ENCODE results near the gene ACBD4.

ACBD4 gene

DNA sequence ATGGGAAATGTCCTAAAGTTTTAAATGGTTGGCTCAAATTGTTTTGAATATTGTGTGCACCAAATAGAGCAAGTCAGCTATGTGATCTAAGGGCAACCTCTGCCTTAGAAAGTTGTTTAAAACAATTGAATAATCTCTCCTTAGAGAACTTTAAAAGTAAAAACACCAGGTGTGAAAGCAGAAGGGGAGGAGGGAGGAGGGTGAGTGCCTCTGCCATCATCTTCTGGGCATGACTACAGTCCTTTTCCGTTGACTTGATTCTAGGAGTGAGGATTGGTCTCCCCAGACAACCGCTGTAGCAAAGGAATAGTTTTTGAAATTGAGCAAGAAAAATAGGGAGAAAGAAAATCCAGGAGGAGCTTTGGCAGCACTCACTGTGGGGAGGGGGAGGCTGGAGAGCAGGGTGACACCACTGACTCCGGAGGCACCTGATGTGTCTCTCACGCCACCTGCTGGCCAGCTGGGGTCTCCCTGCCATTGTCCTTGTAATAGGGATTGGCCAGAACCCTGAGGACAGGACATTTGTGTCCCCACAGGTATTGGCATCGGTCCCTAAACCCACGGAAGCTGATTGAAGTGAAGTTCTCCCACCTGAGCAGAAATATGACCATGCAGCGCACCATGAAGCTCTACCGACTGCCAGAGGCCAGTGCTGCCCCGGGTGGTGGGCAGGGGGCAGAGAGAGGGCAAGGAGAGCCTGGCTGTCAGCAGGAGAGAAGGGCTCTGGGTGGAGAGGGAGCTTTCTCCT is 36.4 kb upstream of the ACBD4 start:
- H3K27ac ChIP-seq = 0 out of 2 replicates have a peak overlapping the region, but pooled peaks have one; percentile 5
- TF ChIP-seq, protein P1, sequence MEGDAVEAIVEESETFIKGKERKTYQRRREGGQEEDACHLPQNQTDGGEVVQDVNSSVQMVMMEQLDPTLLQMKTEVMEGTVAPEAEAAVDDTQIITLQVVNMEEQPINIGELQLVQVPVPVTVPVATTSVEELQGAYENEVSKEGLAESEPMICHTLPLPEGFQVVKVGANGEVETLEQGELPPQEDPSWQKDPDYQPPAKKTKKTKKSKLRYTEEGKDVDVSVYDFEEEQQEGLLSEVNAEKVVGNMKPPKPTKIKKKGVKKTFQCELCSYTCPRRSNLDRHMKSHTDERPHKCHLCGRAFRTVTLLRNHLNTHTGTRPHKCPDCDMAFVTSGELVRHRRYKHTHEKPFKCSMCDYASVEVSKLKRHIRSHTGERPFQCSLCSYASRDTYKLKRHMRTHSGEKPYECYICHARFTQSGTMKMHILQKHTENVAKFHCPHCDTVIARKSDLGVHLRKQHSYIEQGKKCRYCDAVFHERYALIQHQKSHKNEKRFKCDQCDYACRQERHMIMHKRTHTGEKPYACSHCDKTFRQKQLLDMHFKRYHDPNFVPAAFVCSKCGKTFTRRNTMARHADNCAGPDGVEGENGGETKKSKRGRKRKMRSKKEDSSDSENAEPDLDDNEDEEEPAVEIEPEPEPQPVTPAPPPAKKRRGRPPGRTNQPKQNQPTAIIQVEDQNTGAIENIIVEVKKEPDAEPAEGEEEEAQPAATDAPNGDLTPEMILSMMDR (conservative IDR thresholded peaks at IDR 0.05) = peak; percentile 98

DNA sequence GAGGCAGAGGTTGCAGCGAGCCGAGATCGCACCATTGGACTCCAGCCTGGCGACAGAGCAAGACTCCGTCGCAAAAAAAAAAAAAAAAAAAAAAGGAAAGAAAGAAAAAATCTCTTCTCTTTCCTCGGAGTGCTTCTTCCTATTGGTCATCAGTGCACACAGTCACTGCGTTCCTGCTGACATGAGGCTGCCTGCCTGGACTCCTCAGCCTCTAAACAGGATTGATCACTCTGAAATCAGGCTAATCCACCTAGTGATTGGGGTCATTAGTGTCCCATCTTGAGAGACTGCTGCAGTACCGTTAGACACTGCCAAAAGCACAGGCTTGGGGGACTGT is 34.0 kb upstream of the ACBD4 start:
- no peak overlapping the region for H3K27ac ChIP-seq
- TF ChIP-seq, protein P1 (conservative IDR thresholded peaks at IDR 0.05) = no peak

- H3K27ac ChIP-seq = no peak overlapping the region
- TF ChIP-seq, protein P1 (conservative IDR thresholded peaks at IDR 0.05) = no peak
These were observed 33.3 kb upstream of the ACBD4 start for GRCh38 chr17:45101883-45102811.

- H3K27ac ChIP-seq = no peak overlapping the region
- TF ChIP-seq, protein P1 (conservative IDR thresholded peaks at IDR 0.05) = no peak
These were observed 32.6 kb upstream of the ACBD4 start for GRCh38 chr17:45102856-45103255.

DNA sequence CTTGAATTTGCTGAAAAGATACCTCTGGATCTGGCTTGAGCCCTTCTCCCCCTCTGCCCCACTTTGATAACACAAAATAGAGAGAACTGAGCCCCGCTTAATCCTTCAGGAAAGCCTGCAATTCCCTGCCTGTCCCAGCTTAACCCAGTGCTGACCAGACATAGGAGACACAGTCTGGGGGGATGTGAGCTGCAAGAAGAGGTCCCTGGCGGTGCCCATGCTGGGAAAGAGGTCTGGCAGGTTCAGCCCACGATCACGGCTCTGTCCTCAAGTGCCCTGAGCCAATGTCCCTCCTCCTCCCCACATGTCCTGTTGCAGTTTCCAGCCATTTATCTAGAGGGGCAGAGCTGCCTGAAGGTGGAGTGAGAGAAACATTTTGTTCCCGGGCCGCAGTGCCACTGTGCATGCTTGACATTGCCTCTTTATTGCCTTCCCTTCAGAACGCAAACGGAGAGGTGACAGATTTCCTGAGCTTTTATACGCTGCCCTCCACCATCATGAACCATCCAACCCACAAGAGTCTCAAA is 32.2 kb upstream of the ACBD4 start:
- no peak overlapping the region for H3K27ac ChIP-seq
- TF ChIP-seq, protein P1 (conservative IDR thresholded peaks at IDR 0.05) = no peak

DNA sequence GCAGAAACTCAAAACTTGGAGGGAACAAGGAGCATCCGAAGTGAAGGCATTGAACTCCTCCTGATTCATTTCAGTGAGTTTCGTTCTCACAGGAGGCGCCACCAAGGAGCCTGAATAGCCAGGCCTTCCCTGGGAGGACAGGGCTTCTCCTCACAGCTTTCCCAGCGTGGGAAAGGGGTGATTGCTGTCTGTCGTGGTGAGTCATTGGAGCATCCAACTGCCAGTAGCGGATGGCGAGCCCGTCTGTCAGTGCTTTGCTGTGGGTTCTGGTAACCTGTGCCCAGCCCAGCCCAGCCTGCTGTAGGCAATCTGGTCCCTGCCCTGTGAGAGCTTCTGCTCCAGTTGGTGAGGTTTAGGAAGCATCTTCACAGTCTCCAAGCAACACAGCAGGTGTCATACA is 31.5 kb upstream of the ACBD4 start:
- H3K27ac ChIP-seq = no peak overlapping the region
- TF ChIP-seq, protein P1 (conservative IDR thresholded peaks at IDR 0.05) = no peak

DNA sequence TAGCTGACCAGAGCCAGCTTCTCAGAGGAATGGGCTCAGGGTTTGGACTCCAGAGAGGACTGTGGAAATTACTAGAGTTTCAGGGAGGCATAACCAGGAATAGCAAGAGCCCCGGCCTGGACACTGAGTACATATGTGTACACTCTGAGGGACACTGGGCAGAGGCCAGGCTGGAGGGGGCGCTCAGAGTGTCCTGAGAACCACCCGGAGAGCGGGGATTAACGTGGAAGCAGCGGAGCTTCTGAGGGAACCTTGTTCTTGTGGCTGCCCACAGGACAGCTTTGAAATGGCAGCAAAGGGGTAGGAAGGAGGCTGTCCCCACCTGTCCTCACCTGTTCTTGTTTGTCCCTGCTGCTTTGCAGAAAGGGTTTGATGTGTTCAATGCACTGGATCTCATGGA is 31.0 kb upstream of the ACBD4 start:
- TF ChIP-seq, protein P1 (conservative IDR thresholded peaks at IDR 0.05) = no peak
- no peak overlapping the region for H3K27ac ChIP-seq

All from VCaP (cell line).